KMS-11 (cell line): ENCODE measurements around the gene PLXND1.
"Not testable (repeated sequence)": the region's sequence is repeated elsewhere in the genome, so short reads cannot be mapped to it uniquely, and the experiment has no call there.

ENCODE experiments used
- H2AFZ ChIP-seq: fragments of 200-600 bp; sonication (generic); 2 replicates; pipeline ENCODE4 v1.6.1; 2016; ENCODE audit warnings: antibody characterized with exemption, mixed run types, low read depth
- H3K27ac ChIP-seq: fragments of 200-600 bp; sonication (generic); 2 replicates; pipeline ENCODE4 v1.6.1; 2016; ENCODE audit warnings: mild to moderate bottlenecking, mixed run types
- H3K27me3 ChIP-seq: fragments of 200-600 bp; sonication (generic); 2 replicates; pipeline ENCODE4 v1.6.1; 2017; ENCODE audit warnings: mild to moderate bottlenecking, low read depth, mixed run types, moderate library complexity; ENCODE audit not compliant: insufficient read depth
- H3K36me3 ChIP-seq: fragments of 200-600 bp; sonication (generic); 2 replicates; pipeline ENCODE4 v1.6.1; 2017; ENCODE audit warnings: mild to moderate bottlenecking, mixed run types; ENCODE audit not compliant: insufficient read depth
- H3K4me1 ChIP-seq: fragments of 200-600 bp; sonication (generic); 2 replicates; pipeline ENCODE4 v1.6.1; 2016; ENCODE audit warnings: mild to moderate bottlenecking, low read depth, mixed run types; ENCODE audit not compliant: poor library complexity, severe bottlenecking
- H3K4me2 ChIP-seq: fragments of 200-600 bp; sonication (generic); 2 replicates; pipeline ENCODE4 v1.7.0; 2016; ENCODE audit warnings: mild to moderate bottlenecking, mixed run types
- H3K4me3 ChIP-seq: fragments of 200-600 bp; sonication (generic); IDR thresholded peaks from 2 replicates; pipeline ENCODE4 v1.6.1; 2017; ENCODE audit warnings: low read depth, low read length, mixed read lengths; ENCODE audit not compliant: insufficient read depth
- H3K79me2 ChIP-seq: fragments of 200-600 bp; sonication (generic); 2 replicates; pipeline ENCODE4 v1.6.1; 2016; ENCODE audit warnings: low read depth, mixed run types; ENCODE audit not compliant: insufficient read depth
- H3K9ac ChIP-seq: fragments of 200-600 bp; sonication (generic); 2 replicates; pipeline ENCODE4 v1.6.1; 2016; ENCODE audit warnings: mild to moderate bottlenecking, mixed run types
- H4K20me1 ChIP-seq: fragments of 200-600 bp; sonication (generic); 2 replicates; pipeline ENCODE4 v1.6.1; 2016; ENCODE audit warnings: mild to moderate bottlenecking, mixed run types; ENCODE audit not compliant: insufficient read depth
- TF ChIP-seq, protein P1 (sequence below): fragments of 200-600 bp; sonication (generic); conservative IDR thresholded peaks from 2 replicates; pipeline ENCODE4 v1.6.1; 2017; ENCODE audit warnings: low read depth, mild to moderate bottlenecking, antibody characterized with exemption, low read length, moderate library complexity, mixed read lengths

The PLXND1 gene

GRCh38 chr3:129644836-129645235 lies 38.4 kb upstream of the PLXND1 start:
- H3K4me2 ChIP-seq: no peak overlapping the region
- no peaks in the 10 kb centered on the region for H3K79me2 ChIP-seq
- H3K27me3 ChIP-seq: no peaks in the 10 kb centered on the region
- TF ChIP-seq, protein P1, sequence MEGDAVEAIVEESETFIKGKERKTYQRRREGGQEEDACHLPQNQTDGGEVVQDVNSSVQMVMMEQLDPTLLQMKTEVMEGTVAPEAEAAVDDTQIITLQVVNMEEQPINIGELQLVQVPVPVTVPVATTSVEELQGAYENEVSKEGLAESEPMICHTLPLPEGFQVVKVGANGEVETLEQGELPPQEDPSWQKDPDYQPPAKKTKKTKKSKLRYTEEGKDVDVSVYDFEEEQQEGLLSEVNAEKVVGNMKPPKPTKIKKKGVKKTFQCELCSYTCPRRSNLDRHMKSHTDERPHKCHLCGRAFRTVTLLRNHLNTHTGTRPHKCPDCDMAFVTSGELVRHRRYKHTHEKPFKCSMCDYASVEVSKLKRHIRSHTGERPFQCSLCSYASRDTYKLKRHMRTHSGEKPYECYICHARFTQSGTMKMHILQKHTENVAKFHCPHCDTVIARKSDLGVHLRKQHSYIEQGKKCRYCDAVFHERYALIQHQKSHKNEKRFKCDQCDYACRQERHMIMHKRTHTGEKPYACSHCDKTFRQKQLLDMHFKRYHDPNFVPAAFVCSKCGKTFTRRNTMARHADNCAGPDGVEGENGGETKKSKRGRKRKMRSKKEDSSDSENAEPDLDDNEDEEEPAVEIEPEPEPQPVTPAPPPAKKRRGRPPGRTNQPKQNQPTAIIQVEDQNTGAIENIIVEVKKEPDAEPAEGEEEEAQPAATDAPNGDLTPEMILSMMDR: no peak
- no peaks in the 10 kb centered on the region for H4K20me1 ChIP-seq
- H3K27ac ChIP-seq: no peak overlapping the region
- no peak overlapping the region for H3K4me3 ChIP-seq
- no peak overlapping the region for H2AFZ ChIP-seq
- H3K9ac ChIP-seq: no peak overlapping the region
- H3K4me1 ChIP-seq: no peaks in the 10 kb centered on the region
- no peaks in the 10 kb centered on the region for H3K36me3 ChIP-seq

GRCh38 chr3:129641567-129642260 lies 35.2 kb upstream of the PLXND1 start:
- H3K27ac ChIP-seq, H3K9ac ChIP-seq, H3K79me2 ChIP-seq, H3K4me1 ChIP-seq, H3K4me3 ChIP-seq, H2AFZ ChIP-seq, H3K36me3 ChIP-seq, H3K4me2 ChIP-seq, H3K27me3 ChIP-seq, H4K20me1 ChIP-seq: not testable (repeated sequence)

DNA sequence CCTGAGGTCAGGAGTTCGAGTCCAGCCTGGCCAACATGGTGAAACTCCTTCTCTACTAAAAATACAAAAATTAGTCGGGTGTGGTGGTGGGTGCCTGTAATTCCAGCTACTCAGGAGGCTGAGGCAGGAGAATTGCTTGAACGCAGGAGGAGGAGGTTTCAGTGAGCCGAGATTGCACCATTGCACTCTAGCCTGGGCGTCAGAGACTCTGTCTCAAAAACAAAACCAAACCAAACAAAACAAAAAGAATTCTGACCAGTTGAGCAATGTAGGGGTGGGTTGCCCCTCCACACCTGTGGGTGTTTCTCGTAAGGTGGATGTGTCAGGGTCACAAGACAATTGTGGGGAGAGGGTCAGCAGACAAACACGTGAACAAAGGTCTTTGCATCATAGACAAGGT lies 34.5 kb upstream of the PLXND1 start:
- not testable (repeated sequence) for H3K79me2 ChIP-seq, H3K27me3 ChIP-seq, H3K36me3 ChIP-seq, H2AFZ ChIP-seq, H3K4me1 ChIP-seq, H3K4me2 ChIP-seq, H4K20me1 ChIP-seq, H3K4me3 ChIP-seq, H3K9ac ChIP-seq, H3K27ac ChIP-seq

DNA sequence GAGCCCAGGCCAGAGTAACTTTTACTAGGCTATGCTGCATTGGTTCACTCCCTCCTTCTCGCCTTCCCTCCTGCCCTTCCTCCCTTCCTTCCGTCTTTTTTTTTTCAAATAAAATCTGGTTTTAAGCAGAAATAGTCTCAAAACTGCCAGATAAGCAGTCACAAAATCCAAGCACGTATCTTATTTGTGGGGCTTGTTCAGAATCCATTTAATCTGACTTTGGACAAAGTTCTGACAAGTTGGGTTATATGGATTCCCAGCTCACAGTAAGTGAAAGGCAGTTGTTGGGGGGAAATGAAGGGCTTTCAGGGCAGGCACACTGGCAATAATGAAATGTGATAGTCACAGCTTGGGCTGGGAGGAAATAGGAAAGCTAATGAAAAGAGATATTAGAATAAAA lies 32.0 kb upstream of the PLXND1 start:
- no peak overlapping the region for H3K4me3 ChIP-seq
- no peak overlapping the region for H2AFZ ChIP-seq
- no peaks in the 10 kb centered on the region for H3K4me1 ChIP-seq
- H3K4me2 ChIP-seq: no peak overlapping the region
- no peaks in the 10 kb centered on the region for H4K20me1 ChIP-seq
- H3K27ac ChIP-seq: no peak overlapping the region
- no peak overlapping the region for H3K9ac ChIP-seq
- no peaks in the 10 kb centered on the region for H3K27me3 ChIP-seq
- TF ChIP-seq, protein P1: no peak
- no peaks in the 10 kb centered on the region for H3K79me2 ChIP-seq
- no peaks in the 10 kb centered on the region for H3K36me3 ChIP-seq

- Histone ChIP-seq H3K36me3 (no peaks in the 10 kb centered on the region), H3K4me2 (no peak overlapping the region), H3K4me3 (no peak overlapping the region), H3K79me2 (no peaks in the 10 kb centered on the region), H4K20me1 (no peaks in the 10 kb centered on the region), H3K4me1 (no peaks in the 10 kb centered on the region), H2AFZ (no peak overlapping the region), H3K9ac (no peak overlapping the region), H3K27me3 (no peaks in the 10 kb centered on the region), H3K27ac (no peak overlapping the region)
- TF ChIP-seq, protein P1: no peak
Measured at GRCh38 chr3:129636082-129636481, 29.6 kb upstream of the PLXND1 start.
